ENCODE data around the gene CLSTN3.

DNA sequence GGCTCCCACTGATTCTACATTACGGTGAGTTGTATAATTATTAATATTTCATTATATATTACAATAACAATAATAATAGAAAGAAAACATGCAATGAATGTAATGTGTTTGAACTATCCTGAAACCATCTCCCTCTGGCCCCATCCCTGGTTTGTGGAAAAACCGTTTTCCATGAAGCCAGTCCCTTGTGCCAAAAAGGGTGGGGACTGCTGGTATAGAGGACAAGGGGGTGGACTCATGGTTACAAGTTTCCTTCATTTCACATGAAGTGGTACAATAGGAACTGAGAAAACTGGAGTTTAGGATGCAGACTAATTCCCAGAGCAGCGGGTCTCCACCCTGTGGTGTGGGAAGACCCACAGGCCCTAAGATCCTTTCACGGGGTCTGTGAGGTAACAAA lies 18.1 kb upstream of the CLSTN3 start:
- TF ChIP-seq, protein P1, sequence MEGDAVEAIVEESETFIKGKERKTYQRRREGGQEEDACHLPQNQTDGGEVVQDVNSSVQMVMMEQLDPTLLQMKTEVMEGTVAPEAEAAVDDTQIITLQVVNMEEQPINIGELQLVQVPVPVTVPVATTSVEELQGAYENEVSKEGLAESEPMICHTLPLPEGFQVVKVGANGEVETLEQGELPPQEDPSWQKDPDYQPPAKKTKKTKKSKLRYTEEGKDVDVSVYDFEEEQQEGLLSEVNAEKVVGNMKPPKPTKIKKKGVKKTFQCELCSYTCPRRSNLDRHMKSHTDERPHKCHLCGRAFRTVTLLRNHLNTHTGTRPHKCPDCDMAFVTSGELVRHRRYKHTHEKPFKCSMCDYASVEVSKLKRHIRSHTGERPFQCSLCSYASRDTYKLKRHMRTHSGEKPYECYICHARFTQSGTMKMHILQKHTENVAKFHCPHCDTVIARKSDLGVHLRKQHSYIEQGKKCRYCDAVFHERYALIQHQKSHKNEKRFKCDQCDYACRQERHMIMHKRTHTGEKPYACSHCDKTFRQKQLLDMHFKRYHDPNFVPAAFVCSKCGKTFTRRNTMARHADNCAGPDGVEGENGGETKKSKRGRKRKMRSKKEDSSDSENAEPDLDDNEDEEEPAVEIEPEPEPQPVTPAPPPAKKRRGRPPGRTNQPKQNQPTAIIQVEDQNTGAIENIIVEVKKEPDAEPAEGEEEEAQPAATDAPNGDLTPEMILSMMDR (IDR thresholded peaks at IDR 0.05): no peak
- TF ChIP-seq EZH2 (IDR thresholded peaks at IDR 0.05; ENCODE audit: borderline replicate concordance, insufficient read depth, low read depth, low read length, poor library complexity, severe bottlenecking): no peak
